Ectodermal cell (in vitro differentiated cells): ENCODE measurements around the gene BPIFB2.

Experiments
- H3K27ac ChIP-seq: 2 replicates; pipeline ENCODE4 v1.7.0; 2013; ENCODE audit warnings: mild to moderate bottlenecking, low read depth, low read length; ENCODE audit not compliant: insufficient read depth, poor library complexity, severe bottlenecking
- H3K27me3 ChIP-seq: 2 replicates; pipeline ENCODE4 v1.7.0; 2013; ENCODE audit warnings: mild to moderate bottlenecking, low read length; ENCODE audit not compliant: insufficient read depth, control insufficient read depth, poor library complexity, severe bottlenecking
- H3K36me3 ChIP-seq: one replicate; pipeline ENCODE4 v1.7.0; 2013; ENCODE audit warnings: low read length; ENCODE audit not compliant: control insufficient read depth, insufficient read depth
- H3K4me1 ChIP-seq: one replicate; pipeline ENCODE4 v1.7.0; 2013; ENCODE audit warnings: low read length; ENCODE audit not compliant: control insufficient read depth, insufficient read depth
- H3K4me3 ChIP-seq: 2 replicates; pipeline ENCODE4 v1.7.0; 2013; ENCODE audit warnings: low read depth, low read length, control low read depth; ENCODE audit not compliant: insufficient read depth
- H3K9me3 ChIP-seq: 2 replicates; pipeline ENCODE4 v1.7.0; 2013; ENCODE audit warnings: mild to moderate bottlenecking, low read length, moderate library complexity; ENCODE audit not compliant: control insufficient read depth
- WGBS, 2 experiments: methylation state at CpG; one replicate each; pipeline ENCODE4 v1.1.7; 2013; ENCODE audit warnings: missing lambda C conversion rate in 2 of 2; 5-methylcytosine and 5-hydroxymethylcytosine counted together

BPIFB2 gene

GRCh38 chr20:32965115-32965514 is 42.4 kb upstream of the BPIFB2 start:
- Histone ChIP-seq H3K4me1 (no peaks in the 10 kb centered on the region), H3K4me3 (no peak overlapping the region), H3K27ac (no peak overlapping the region), H3K9me3 (no peaks in the 10 kb centered on the region), H3K27me3 (no peaks in the 10 kb centered on the region), H3K36me3 (no peaks in the 10 kb centered on the region)
- WGBS, 2 experiments = 93% methylated on average over 8 of the region's 8 CpGs

- Histone ChIP-seq H3K27me3 (no peaks in the 10 kb centered on the region), H3K4me1 (no peaks in the 10 kb centered on the region), H3K9me3 (no peaks in the 10 kb centered on the region), H3K36me3 (no peaks in the 10 kb centered on the region), H3K27ac (no peak overlapping the region), H3K4me3 (no peak overlapping the region)
- 92% methylated on average over 12 of the region's 12 CpGs for WGBS, 2 experiments
Observed at GRCh38 chr20:32965581-32966373, 41.7 kb upstream of the BPIFB2 start.

- H3K4me1 ChIP-seq = peaks cover 1% of the 10 kb centered on the region
- H3K27me3 ChIP-seq = no peaks in the 10 kb centered on the region
- no peak overlapping the region for H3K27ac ChIP-seq
- WGBS, 2 experiments = 93 to 95% methylated on average over 4 of the region's 4 CpGs
- H3K36me3 ChIP-seq = no peaks in the 10 kb centered on the region
- no peaks in the 10 kb centered on the region for H3K9me3 ChIP-seq
- no peak overlapping the region for H3K4me3 ChIP-seq
Observed at GRCh38 chr20:32966382-32966781, 41.1 kb upstream of the BPIFB2 start.

GRCh38 chr20:32966881-32967781 is 40.4 kb upstream of the BPIFB2 start:
- no peaks in the 10 kb centered on the region for H3K36me3 ChIP-seq
- no peak overlapping the region for H3K4me3 ChIP-seq
- H3K9me3 ChIP-seq = no peaks in the 10 kb centered on the region
- H3K27ac ChIP-seq = no peak overlapping the region
- 92 to 94% methylated on average over 16 of the region's 16 CpGs for WGBS, 2 experiments
- H3K4me1 ChIP-seq = peaks cover 8% of the 10 kb centered on the region
- H3K27me3 ChIP-seq = no peaks in the 10 kb centered on the region

GRCh38 chr20:32967961-32968457 is 39.5 kb upstream of the BPIFB2 start:
- 93% methylated on average over 16 of the region's 16 CpGs for WGBS, 2 experiments
- H3K4me1 ChIP-seq = peaks cover 17% of the 10 kb centered on the region
- H3K27me3 ChIP-seq = no peaks in the 10 kb centered on the region
- no peak overlapping the region for H3K27ac ChIP-seq
- H3K36me3 ChIP-seq = no peaks in the 10 kb centered on the region
- no peaks in the 10 kb centered on the region for H3K9me3 ChIP-seq
- no peak overlapping the region for H3K4me3 ChIP-seq

- Histone ChIP-seq H3K36me3 (no peaks in the 10 kb centered on the region), H3K27me3 (no peaks in the 10 kb centered on the region), H3K4me1 (peaks cover 18% of the 10 kb centered on the region), H3K4me3 (no peak overlapping the region), H3K9me3 (no peaks in the 10 kb centered on the region), H3K27ac (no peak overlapping the region)
- 91 to 92% methylated on average over 18 to 19 of the region's 19 CpGs for WGBS, 2 experiments
Observed at GRCh38 chr20:32968478-32969241, 38.8 kb upstream of the BPIFB2 start.

- Histone ChIP-seq H3K27ac (no peak overlapping the region), H3K4me3 (no peak overlapping the region), H3K9me3 (no peaks in the 10 kb centered on the region), H3K36me3 (no peaks in the 10 kb centered on the region), H3K4me1 (peaks cover 25% of the 10 kb centered on the region), H3K27me3 (no peaks in the 10 kb centered on the region)
- WGBS, 2 experiments = 93 to 94% methylated on average over 13 of the region's 13 CpGs
Observed at GRCh38 chr20:32969356-32970114, 38.0 kb upstream of the BPIFB2 start.

- Histone ChIP-seq H3K4me3 (no peak overlapping the region), H3K27ac (no peak overlapping the region), H3K36me3 (no peaks in the 10 kb centered on the region), H3K27me3 (no peaks in the 10 kb centered on the region), H3K9me3 (no peaks in the 10 kb centered on the region), H3K4me1 (peaks cover 26% of the 10 kb centered on the region)
- 96 to 97% methylated on average over 15 of the region's 15 CpGs for WGBS, 2 experiments
Observed at GRCh38 chr20:32970115-32970972, 37.2 kb upstream of the BPIFB2 start.

GRCh38 chr20:32970973-32971300 is 36.6 kb upstream of the BPIFB2 start:
- Histone ChIP-seq H3K27me3 (no peaks in the 10 kb centered on the region), H3K36me3 (no peaks in the 10 kb centered on the region), H3K9me3 (no peaks in the 10 kb centered on the region), H3K4me1 (peaks cover 26% of the 10 kb centered on the region), H3K27ac (no peak overlapping the region), H3K4me3 (no peak overlapping the region)
- 84 to 91% methylated on average over 2 of the region's 2 CpGs for WGBS, 2 experiments
